ENCODE data around the gene CTLA4.

The CTLA4 gene

DNA sequence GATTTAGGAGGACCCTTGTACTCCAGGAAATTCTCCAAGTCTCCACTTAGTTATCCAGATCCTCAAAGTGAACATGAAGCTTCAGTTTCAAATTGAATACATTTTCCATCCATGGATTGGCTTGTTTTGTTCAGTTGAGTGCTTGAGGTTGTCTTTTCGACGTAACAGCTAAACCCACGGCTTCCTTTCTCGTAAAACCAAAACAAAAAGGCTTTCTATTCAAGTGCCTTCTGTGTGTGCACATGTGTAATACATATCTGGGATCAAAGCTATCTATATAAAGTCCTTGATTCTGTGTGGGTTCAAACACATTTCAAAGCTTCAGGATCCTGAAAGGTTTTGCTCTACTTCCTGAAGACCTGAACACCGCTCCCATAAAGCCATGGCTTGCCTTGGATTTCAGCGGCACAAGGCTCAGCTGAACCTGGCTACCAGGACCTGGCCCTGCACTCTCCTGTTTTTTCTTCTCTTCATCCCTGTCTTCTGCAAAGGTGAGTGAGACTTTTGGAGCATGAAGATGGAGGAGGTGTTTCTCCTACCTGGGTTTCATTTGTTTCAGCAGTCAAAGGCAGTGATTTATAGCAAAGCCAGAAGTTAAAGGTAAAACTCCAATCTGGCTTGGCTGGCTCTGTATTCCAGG, at the start of gene CTLA4:
CTLA4 (plus strand) TSS at position 211 of the 640 bp plus-strand sequence; CDS start at position 383, 172 bp downstream.
- no peak for DNase-seq (ENCODE audit: low read depth in 2 of 2)

DNA sequence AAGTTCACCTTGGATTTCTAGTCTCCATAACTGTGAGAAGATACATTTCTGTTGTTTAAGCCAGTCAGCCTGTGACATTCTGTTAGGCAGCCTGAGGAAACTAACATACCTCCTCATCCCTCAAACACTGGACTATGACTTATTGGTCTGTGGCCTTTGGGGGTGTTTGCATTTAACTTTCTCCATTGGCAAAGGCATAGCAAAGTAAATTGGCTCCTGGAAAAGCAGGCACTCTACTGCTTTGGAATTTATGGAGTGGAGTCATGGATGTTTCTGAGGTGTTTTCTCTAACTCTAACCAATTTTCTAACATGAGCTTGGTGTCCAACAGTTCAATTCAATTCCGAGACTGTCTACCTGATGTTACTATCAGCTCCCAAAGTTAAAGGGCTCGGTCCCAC, 48.9 kb upstream of the CTLA4 start:
- no peak for DNase-seq (ENCODE audit: low read depth in 2 of 2)

DNA sequence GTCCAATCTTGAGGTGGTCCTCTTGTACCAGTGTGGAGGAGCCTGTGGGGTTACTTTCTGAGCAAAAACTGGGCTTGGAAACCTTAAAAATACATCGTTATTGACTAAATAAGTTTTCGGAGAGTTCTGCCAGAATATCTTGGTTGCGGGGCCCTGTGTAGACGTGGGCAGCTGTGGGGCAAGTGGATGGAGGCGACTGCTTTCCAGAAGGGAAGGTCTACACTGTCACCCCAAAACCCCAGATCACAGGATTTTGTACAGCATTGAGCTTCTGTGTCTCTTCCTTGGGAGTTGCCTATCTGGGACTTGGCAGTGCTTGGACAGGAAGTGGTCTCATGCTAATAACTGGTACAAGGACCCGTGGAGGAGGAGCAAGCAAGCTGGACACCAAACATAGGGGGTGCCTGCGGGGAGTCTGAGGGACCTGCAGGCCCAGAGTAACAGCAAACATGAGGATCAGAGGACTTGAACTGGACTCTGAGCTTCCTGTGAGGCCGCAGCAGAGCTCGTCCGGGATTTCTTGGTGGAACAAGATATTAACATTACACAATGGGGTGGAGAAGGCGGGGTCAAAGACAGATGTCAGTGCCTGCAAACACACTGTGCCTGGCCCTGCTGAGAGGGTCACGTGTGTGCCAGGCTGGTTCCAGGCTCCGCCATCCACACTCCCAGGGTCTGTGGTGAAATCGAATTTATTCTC, 48.0 kb upstream of the CTLA4 start:
- DNase-seq (ENCODE audit: low read depth in 2 of 2), result no peak

DNA sequence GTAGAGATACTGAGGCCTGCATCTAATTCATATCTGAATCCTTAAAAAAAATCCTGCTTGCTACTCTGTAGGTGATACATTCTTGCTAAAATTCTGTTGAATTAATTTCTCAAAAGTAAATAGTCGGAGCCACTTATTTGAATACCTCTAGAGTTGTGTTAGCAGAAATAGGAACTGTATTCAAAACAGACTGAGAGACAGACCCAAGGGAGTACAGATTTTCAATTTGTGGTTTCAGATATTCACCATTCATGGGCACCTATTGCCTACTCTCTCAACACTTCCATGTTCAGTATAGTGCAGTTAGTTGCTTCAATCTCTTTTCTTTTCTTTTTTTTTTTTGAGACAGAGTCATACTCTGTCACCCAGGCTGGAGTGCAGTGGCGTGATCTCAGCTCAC, 46.6 kb upstream of the CTLA4 start:
- no peak for DNase-seq (ENCODE audit: low read depth in 2 of 2)

DNA sequence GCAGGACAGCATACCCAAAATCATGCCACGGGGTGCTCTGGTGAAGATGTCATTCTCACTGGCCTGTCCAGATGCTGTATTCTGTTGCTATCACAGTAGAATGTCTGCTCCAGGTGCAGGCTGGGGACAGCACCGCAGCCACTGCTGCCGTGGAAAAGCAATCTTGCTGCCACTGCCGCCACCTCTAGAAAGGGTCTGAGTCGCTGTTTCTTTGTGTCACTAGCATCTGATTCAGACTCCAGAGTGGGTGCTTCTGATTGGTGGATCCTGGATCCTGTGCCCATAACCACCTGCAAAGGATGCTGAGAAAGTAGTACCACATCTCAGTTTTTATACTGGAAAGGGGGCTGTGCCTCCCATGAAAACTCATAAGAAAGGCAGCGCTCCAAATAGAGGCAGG, 45.3 kb upstream of the CTLA4 start:
- DNase-seq (ENCODE audit: low read depth in 2 of 2), result no peak

DNA sequence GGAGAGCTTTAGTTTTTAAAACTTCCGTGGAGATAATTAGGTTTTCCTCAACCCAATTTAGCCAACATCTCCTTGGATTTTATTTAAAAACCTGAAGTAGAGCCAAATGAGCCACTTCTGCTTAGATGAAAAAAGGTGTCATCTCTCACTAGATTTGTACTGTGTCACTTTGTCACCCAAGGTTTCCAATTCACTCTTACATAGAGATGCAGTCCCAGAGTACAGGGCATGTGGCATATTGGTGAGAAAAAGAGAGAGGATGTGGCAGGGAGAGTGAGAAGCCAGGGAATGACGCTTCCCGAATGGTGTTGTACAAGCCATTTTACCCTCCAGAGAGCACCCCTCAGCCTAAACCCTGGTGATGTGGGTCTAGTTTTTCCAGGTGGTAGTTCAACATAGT, 44.4 kb upstream of the CTLA4 start:
- DNase-seq (ENCODE audit: low read depth in 2 of 2), result no peak

DNA sequence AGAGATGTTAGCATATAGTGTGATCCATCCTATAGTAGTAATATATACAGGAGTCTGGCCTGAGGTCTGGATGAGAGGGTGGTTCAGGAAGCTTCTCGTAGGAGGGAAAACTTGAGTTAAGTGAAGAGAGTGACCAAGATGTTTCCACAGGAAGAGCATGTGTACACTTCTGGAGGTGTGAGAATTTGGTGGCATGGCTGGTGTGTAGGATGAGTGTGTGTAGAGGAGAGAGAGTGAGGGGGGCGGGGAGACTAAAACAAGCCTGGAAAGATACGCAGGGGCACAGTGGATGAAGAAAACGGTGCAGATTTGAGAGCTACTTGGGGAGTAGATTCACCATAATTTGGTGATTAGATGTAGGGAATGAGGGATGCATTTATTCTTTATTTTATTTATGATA, 43.5 kb upstream of the CTLA4 start:
- peak in 1 of 2 donors; percentile 41 for DNase-seq (ENCODE audit: low read depth in 2 of 2)

DNA sequence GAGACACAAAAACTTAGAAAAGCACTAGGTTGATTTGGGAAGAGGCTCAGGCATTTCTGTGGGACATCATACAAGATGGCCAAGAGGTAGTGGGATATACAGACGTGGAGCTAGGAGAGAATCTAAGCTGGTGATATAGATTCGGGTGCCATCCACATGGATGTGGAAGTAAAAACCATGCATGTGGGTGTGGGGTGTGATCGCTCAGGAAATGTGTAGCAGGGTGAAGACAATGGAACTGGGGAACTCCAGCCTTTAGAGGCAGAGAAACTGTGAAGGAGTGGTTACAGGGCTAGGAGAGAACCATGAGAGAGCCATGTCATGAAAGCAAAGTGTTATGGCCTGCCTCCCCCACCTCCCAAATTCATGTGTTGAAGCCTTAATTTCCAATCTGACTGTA, 43.0 kb upstream of the CTLA4 start:
- no peak for DNase-seq (ENCODE audit: low read depth in 2 of 2)

DNA sequence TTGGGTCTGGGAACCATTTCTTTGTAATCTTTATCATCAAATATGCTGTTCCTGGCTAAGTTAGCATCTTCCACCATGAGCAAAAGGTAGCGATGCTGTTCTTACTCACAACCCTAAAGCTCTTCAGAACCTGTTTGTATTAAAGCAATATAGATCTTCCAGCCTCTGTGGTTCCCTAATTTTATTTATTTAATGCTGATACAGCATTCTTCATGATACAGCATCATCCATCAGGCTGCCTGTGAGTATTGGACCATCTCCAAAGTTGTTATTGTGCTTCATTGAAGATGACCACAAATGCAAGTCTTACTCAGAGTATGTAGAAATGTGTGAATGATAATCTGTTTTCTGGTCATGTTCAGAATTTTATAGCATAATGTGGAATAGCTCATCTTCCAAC, 40.9 kb upstream of the CTLA4 start:
- DNase-seq (ENCODE audit: low read depth in 2 of 2), result no peak

DNA sequence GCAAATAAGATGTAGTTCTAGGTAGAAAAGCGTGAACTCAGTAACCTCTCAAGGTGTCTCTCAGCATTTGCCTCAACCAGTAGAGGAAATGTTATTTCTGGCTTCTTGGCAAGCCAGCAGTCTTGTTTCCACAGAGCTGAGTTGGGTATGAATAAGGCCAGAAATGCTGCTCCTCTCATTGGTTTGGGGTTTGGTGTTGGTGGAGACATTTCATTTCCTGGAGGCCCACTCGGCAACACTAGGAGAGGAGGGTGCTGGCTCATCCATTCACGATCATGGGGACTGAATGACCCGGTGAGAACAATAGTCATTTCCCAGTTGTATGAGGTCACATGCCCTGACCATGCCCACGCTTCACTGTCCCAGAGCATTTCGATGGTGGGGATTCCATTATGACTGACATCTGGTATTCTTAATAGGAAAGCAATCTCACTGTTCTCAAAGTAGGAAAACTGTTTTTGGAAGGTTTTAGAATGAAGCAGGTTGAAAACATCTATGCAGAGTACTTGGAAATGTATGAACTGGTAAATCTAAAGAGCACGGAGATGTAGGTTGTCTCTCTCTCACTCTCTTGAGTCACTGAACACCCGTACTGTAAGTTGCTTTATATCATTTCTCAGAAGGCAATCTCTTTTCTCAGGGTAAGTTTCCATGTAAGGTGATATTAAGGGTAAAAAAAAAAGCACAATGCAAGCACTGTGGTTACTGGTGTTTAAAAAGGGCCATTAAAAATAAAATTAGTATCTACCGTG, 37.1 kb upstream of the CTLA4 start:
- DNase-seq (ENCODE audit: low read depth in 2 of 2), result peak; percentile 44 to 72

DNA sequence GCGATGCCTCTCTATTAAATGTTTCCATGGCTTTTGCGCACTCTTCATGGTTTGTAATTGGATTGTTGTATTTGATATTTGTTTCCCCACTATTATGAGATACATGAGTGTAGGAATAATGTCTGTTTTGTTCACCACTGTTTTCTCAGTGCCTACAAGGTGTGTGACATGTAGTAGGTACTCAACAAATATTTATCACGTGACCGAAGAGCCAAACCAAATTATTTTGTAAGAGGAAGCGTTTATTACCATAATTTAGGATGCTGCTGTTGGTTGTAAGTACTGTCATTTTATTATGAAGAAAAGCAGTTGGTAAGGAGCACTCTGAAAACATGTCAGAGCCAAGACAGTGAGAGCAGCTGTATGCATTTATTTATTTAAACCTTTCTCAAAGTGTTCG, 32.2 kb upstream of the CTLA4 start:
- DNase-seq (ENCODE audit: low read depth in 2 of 2), result no peak

DNA sequence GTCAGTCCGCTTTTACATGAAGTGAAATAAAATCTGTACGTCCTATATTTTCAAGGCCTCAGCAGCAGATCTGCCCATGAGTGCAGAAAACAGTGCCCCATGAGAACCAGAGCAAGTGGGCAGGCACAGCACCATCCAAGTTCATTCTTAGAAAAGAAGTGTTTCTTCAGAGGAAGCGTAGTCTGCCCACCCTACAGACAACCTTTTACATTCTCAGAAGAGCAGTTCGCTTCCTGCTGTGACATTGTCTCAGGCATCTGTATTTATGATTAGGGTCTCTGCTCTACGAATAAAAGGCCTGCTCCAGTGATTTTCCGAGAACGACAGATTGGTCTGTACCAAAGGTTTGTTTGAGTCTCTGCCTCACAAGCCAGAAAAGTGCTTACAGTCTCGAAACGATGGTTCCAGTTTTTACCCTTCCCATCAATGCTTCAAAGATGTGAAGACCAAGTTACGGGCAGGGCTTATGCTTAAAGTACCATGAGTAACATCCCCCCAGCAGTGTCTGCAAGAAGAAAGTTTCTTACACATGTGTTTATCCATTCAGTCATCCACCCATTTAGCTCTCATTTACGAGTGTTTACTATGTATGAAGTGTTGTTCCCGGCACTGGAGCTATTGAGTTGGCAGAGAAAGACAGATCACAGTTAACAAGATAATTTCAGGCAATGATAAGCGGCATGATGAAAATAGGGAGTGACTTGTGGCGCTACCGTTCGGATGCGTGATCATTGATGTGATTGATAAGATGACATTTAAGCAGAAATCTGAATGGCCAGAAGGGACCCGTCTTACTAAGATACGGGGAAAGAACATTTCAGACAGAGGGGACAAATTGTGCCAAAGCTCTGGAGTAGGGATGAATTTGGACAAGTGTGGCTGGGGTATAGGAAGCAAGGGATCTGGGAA, 31.4 kb upstream of the CTLA4 start:
- DNase-seq (ENCODE audit: low read depth in 2 of 2), result no peak

DNA sequence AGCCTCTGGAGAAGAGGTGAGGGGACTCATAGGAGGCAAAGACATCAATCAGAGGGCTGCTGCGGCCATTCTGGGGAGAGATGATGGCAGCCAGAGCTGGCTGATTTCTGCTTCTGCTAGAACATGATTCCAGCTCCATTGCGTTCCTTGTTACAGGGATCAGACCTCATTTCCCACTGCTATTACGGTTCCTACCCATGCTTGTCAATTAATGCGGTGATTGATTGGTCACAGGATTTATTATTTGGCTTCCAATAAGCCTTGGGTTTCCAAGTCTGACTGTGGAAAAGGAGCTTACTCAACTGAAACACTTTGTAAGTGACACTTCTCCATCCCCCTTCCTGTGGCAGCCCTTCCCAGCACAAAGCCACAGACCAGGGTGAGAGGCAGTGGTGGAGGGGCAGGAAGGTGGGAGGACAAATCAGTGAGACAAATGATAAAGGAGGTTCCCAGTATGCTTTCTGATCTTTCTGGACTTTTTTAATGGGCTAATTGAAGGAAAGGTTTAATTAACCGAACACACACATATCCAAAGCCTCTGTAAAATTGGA, 26.8 kb upstream of the CTLA4 start:
- no peak for DNase-seq (ENCODE audit: low read depth in 2 of 2)

DNA sequence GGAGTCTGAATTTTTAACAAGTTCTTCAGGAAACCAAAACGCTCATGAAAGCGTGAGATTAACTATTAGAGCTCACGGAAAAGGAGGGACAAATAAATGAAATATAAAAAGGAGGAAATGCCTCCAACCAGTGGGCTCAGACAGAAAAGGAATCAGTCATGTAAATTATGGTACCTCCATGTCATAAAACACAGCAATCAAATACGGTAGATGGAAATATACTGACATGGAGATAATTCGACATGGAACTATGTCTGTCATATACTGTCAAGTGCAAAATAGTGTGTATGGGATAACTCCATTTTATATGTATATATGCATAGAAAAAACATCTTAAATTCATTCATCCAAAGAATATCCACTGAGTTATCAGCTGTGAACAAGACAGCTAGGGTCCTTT, 25.9 kb upstream of the CTLA4 start:
- no peak for DNase-seq (ENCODE audit: low read depth in 2 of 2)

DNA sequence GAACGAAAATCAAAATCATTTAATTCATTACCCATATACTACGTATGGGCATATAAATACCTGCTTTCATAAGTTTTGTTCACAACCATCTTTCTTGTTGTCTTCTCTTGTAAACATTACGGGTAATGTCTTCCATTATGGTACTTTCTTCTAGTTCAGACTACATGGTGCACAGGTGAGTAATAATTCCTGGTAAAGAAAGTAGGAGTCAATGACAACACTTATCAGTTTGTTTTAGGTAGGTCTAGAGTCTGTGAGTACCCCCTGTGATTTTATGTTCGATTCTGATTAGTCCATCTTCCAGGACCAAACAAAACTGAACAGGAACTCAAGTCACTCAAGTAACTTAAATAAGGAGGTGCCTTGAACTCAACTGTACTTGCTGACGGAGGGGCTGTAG, 25.2 kb upstream of the CTLA4 start:
- DNase-seq (ENCODE audit: low read depth in 2 of 2), result no peak

DNA sequence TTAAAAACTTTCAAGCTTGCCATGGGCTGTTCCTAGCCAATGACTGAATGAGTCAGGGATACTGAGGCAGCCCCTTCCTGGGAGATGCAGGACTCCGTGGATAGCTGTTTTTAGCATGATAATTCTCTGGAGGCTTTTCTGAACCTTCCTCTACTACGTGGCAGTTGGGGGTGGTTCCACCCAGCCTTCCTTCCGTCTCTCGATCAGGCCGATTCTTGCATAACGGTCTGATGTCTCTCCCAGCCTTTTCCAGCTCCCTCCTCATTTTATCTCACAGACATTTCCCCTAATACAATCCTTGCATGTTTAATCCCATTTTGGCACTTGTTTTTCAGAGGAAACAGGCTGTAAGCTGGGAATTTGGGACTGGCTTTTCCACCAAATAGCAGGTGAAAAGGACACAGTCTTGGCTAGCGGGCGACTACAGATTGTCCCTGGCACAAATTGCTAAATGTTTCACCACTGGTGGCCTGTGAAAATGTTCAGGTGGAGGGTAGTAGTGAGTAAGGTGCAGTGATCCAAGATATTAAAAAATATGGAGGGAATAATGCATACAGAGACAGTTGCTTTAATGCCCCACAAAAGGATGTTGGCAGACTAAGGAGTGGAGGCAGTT, 21.0 kb upstream of the CTLA4 start:
- no peak for DNase-seq (ENCODE audit: low read depth in 2 of 2)

DNA sequence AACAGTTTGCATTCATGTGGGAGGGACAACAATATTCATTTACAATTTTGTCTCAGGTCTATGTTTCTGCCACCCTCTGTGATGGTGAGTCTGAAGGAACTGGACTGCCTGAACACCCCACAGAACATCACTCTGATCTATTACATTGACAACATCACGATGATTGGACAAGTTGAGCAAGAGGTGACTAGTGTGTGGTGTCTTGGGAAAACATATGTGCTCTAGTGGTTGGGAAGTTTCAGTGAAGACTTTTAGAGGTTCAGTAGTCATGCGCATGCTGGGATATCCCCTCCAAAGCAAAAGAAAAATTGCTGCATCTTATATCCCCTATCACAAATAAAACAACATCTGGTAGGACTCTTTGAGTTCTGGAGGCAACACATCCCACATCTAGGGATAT, 18.6 kb upstream of the CTLA4 start:
- DNase-seq (ENCODE audit: low read depth in 2 of 2), result no peak

DNA sequence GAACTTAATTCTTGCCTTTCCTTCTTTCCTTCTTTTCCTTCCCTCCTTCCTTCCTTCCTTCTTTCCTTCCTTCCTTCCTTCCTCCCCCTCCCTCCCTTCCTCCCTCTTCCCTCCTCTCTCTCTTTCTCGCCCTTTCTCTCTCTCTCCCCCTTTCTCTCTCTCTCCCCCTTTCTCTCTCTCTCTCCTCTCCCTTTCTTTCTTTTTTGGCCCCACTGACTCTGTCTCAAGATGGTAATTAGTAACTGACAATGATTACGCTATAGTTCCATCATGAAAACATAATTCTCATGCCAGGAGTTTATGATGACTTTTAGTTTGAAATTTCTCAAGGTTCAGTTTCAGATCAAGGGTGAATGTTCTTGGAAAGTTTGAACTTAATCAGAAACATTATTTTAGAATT, 14.8 kb upstream of the CTLA4 start:
- DNase-seq (ENCODE audit: low read depth in 2 of 2), result no peak

DNA sequence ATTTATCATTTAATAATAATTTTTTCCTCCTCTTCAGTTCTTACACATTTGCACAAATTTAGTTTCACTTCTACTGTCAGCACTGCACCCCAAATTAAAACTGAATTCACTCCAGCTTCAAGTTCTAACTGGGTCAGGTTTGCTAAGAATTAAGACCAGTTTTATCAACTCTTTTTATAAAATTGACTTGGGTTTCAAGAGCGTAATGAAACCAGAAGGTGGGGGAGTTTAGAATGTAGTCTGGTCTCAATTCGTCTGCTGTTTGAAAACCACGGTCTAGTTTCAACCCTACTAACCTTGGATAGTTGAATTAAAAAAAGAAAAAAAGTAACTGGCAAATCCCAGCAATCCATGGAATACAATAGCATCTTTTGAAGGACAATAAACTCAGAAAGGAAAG, 14.3 kb upstream of the CTLA4 start:
- no peak for DNase-seq (ENCODE audit: low read depth in 2 of 2)

DNA sequence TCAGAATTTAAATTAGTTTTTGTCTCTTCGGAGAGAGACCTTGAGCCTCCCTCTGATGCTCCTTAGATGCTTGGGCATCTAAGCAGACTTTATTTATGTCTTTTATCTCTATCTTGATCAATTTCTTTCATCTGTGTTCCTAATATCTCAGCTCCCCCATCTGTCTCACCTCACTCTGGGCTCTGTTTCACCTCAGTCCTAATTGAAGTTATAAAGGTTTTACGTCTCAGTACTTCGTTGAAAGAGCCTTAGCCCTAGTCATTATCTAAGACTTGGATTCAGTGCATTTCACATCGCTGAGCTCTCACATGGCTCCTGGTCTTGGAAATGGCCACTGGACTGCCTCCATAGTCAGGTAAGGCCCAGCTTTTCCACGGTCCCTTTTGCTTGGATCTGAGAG, 13.8 kb upstream of the CTLA4 start:
- no peak for DNase-seq (ENCODE audit: low read depth in 2 of 2)

DNA sequence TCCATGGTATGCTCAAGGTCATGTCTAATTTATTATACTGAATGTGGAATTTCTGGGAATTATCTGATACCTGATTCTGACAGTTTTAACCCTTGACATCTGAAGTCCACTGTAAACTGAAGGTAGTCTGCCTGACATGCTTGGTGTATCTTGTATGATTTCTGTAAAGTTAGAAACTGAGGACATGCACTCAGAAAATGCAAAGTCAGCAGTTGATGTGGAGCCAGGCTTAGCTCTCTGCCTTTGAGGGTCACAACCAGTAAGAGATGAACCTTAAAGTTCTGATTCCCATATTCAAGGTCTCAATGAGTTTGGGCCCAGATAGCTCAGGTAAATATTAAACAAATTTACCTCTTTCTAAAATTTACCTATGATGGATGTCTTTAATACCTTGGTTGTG, 12.3 kb upstream of the CTLA4 start:
- no peak for DNase-seq (ENCODE audit: low read depth in 2 of 2)
